DND-41 (cell line): ENCODE data around the gene GPATCH4.

Source experiments
- ATAC-seq: fragments of 200-7000 bp; cut with Tn5 transposase; 3 replicates; pipeline ENCODE4 v1.9.1; 2021; ENCODE audit warnings: low read depth; ENCODE audit not compliant: insufficient read depth
- DNase-seq: peaks from one replicate; pipeline ENCODE4 v3.0.0-alpha.2; 2020
- H2AFZ ChIP-seq: 2 replicates; pipeline ENCODE4 v1.6.0; 2012; ENCODE audit warnings: low read depth, low read length
- H3K27ac ChIP-seq: 2 replicates; pipeline ENCODE4 v1.5.1; 2012; ENCODE audit warnings: low read length, inconsistent platforms
- H3K27me3 ChIP-seq: fragments of 200-600 bp; sonication (generic); 2 replicates; pipeline ENCODE4 v1.6.0; 2012; ENCODE audit warnings: low read length, mild to moderate bottlenecking, inconsistent platforms; ENCODE audit not compliant: insufficient read depth, poor library complexity
- H3K36me3 ChIP-seq: 2 replicates; pipeline ENCODE4 v1.5.1; 2012; ENCODE audit warnings: low read length, inconsistent platforms; ENCODE audit not compliant: insufficient read depth
- H3K4me1 ChIP-seq: 2 replicates; pipeline ENCODE4 v1.5.1; 2012; ENCODE audit warnings: mild to moderate bottlenecking, low read length; ENCODE audit not compliant: insufficient read depth
- H3K4me2 ChIP-seq: 2 replicates; pipeline ENCODE4 v1.6.0; 2012; ENCODE audit warnings: mild to moderate bottlenecking, moderate library complexity, low read length, inconsistent platforms; ENCODE audit not compliant: insufficient read depth
- H3K4me3 ChIP-seq, 2 experiments: fragments of 200-600 bp in 1 of 2; shearing (Covaris generic) in 1 of 2; 2 replicates each; pipeline ENCODE4 v1.5.1; 2012 to 2016; ENCODE audit warnings: inconsistent platforms in 2 of 2, low read length in 2 of 2, mild to moderate bottlenecking in 2 of 2, low read depth in 1 of 2, moderate library complexity in 1 of 2
- H3K79me2 ChIP-seq: 2 replicates; pipeline ENCODE4 v1.6.0; 2012; ENCODE audit warnings: low read length, inconsistent platforms; ENCODE audit not compliant: insufficient read depth
- H3K9ac ChIP-seq: 2 replicates; pipeline ENCODE4 v1.6.0; 2012; ENCODE audit warnings: low read depth, mild to moderate bottlenecking, inconsistent platforms, low read length, moderate library complexity
- H3K9me3 ChIP-seq: 2 replicates; pipeline ENCODE4 v1.5.1; 2012; ENCODE audit warnings: low read length, moderate library complexity, mild to moderate bottlenecking, inconsistent platforms; ENCODE audit not compliant: insufficient read depth, severe bottlenecking
- H4K20me1 ChIP-seq: 2 replicates; pipeline ENCODE4 v1.6.0; 2012; ENCODE audit warnings: low read length; ENCODE audit not compliant: insufficient read depth
- EZH2 ChIP-seq: IDR thresholded peaks from 3 replicates; pipeline ENCODE4 v1.6.1; 2012; ENCODE audit warnings: borderline replicate concordance, low read depth, mild to moderate bottlenecking, moderate library complexity, low read length, inconsistent platforms; ENCODE audit not compliant: severe bottlenecking
- TF ChIP-seq, protein P1 (sequence below): IDR thresholded peaks from 2 replicates; pipeline ENCODE4 v1.5.1; 2012; ENCODE audit warnings: borderline replicate concordance, low read length, moderate library complexity, mild to moderate bottlenecking; ENCODE audit not compliant: poor library complexity, severe bottlenecking; ENCODE audit errors: extremely low read depth

The GPATCH4 gene

DNA sequence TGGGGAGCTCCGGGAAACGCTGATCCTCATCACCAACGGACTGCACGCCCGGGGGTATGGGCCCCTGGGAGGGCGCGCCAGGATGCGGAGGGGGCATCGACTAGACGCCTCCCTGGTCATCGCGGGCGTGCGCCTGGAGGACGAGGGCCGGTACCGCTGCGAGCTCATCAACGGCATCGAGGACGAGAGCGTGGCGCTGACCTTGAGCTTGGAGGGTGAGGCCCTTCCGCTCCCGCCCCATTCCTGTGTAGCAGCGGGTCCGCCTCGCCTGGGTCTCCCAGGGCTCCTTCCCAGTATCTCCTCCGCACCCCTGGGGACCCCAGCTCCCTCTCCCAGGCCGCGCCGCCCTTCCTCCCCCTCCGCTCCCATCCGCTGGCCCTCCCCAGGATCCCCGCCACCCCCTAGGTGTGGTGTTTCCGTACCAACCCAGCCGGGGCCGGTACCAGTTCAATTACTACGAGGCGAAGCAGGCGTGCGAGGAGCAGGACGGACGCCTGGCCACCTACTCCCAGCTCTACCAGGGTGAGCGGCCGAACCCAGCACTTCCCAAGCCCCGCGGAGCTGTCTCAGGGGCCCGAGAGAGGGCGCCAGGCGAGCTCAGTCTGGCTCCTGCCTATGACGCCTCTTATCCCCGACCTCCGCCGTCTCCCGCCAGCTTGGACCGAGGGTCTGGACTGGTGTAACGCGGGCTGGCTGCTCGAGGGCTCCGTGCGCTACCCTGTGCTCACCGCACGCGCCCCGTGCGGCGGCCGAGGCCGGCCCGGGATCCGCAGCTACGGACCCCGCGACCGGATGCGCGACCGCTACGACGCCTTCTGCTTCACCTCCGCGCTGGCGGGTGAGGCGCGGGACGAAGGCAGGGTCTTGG is 22.9 kb upstream of the GPATCH4 start:
- Histone ChIP-seq H2AFZ (no peak overlapping the region), H3K4me3 (no peak overlapping the region), H3K9me3 (no peaks in the 10 kb centered on the region), H3K4me2 (no peak overlapping the region), H3K4me1 (no peaks in the 10 kb centered on the region), H4K20me1 (no peaks in the 10 kb centered on the region), H3K79me2 (no peaks in the 10 kb centered on the region), H3K36me3 (no peaks in the 10 kb centered on the region), H3K9ac (no peak overlapping the region), H3K27ac (no peak overlapping the region), H3K27me3 (peaks cover 4% of the 10 kb centered on the region)
- ATAC-seq (no peak), DNase-seq (no peak)
- no peak for TF ChIP-seq EZH2
- TF ChIP-seq, protein P1, sequence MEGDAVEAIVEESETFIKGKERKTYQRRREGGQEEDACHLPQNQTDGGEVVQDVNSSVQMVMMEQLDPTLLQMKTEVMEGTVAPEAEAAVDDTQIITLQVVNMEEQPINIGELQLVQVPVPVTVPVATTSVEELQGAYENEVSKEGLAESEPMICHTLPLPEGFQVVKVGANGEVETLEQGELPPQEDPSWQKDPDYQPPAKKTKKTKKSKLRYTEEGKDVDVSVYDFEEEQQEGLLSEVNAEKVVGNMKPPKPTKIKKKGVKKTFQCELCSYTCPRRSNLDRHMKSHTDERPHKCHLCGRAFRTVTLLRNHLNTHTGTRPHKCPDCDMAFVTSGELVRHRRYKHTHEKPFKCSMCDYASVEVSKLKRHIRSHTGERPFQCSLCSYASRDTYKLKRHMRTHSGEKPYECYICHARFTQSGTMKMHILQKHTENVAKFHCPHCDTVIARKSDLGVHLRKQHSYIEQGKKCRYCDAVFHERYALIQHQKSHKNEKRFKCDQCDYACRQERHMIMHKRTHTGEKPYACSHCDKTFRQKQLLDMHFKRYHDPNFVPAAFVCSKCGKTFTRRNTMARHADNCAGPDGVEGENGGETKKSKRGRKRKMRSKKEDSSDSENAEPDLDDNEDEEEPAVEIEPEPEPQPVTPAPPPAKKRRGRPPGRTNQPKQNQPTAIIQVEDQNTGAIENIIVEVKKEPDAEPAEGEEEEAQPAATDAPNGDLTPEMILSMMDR = no peak

GRCh38 chr1:156622581-156623297 is 21.5 kb upstream of the GPATCH4 start:
- DNase-seq (no peak), ATAC-seq (no peak)
- no peaks in the 10 kb centered on the region for H3K36me3 ChIP-seq
- TF ChIP-seq, protein P1 = no peak
- no peak for TF ChIP-seq EZH2
- H3K4me3 ChIP-seq = no peak overlapping the region
- no peak overlapping the region for H3K4me2 ChIP-seq
- H3K4me1 ChIP-seq = no peaks in the 10 kb centered on the region
- H3K27ac ChIP-seq = no peak overlapping the region
- H4K20me1 ChIP-seq = no peaks in the 10 kb centered on the region
- H3K9ac ChIP-seq = no peak overlapping the region
- H3K27me3 ChIP-seq = peaks cover 7% of the 10 kb centered on the region
- no peaks in the 10 kb centered on the region for H3K79me2 ChIP-seq
- no peaks in the 10 kb centered on the region for H3K9me3 ChIP-seq
- H2AFZ ChIP-seq = no peak overlapping the region

DNA sequence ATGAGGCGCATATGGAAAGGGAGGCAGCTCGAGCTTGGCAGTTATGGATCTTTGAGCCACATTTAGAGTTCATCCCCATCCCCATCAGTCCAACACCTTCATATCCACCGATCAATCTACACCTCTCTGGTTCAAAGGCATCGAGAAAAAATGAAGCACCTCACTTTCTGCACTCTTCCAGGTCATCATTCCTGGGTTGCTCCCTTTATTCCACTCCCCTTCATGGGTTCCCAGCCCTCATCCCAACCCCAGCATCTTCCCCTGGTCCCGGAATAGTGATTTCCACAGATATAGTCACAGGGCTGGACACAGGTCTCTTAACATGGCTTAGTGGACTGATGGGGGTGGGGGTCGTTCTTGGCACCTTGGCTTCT is 18.3 kb upstream of the GPATCH4 start:
- Histone ChIP-seq H3K9me3 (no peaks in the 10 kb centered on the region), H4K20me1 (no peaks in the 10 kb centered on the region), H3K4me2 (no peak overlapping the region), H3K79me2 (no peaks in the 10 kb centered on the region), H3K27ac (no peak overlapping the region), H3K9ac (no peak overlapping the region), H3K4me3 (no peak overlapping the region), H2AFZ (no peak overlapping the region), H3K4me1 (no peaks in the 10 kb centered on the region), H3K36me3 (no peaks in the 10 kb centered on the region), H3K27me3 (peaks cover 7% of the 10 kb centered on the region)
- no peak for TF ChIP-seq EZH2
- TF ChIP-seq, protein P1 = no peak
- ATAC-seq (no peak), DNase-seq (no peak)
